MM.1S (cell line): ENCODE data around the gene CITED4.

Experiments used
- DNase-seq: peaks from one replicate; pipeline ENCODE4 v3.0.0-alpha.2; 2015
- H2AFZ ChIP-seq: fragments of 300-600 bp; sonication (generic); 2 replicates; pipeline ENCODE4 v1.6.0; 2016; ENCODE audit warnings: antibody characterized with exemption, low read length
- H3F3A ChIP-seq: fragments of 300-600 bp; sonication (generic); 2 replicates; pipeline ENCODE4 v1.6.1; 2016; ENCODE audit warnings: mild to moderate bottlenecking, antibody characterized with exemption, low read length, moderate library complexity, mixed read lengths; ENCODE audit not compliant: insufficient read depth
- H3K27ac ChIP-seq: fragments of 300-600 bp; sonication (generic); 2 replicates; pipeline ENCODE4 v1.5.1; 2016; ENCODE audit warnings: mild to moderate bottlenecking, low read length
- H3K27me3 ChIP-seq: fragments of 300-600 bp; sonication (generic); replicated peaks from 2 replicates; pipeline ENCODE4 v1.6.0; 2016; ENCODE audit warnings: low read length; ENCODE audit not compliant: insufficient read depth
- H3K36me3 ChIP-seq: fragments of 300-600 bp; sonication (generic); replicated peaks from 2 replicates; pipeline ENCODE4 v1.6.1; 2016; ENCODE audit warnings: mild to moderate bottlenecking, low read length, mixed read lengths; ENCODE audit not compliant: insufficient read depth
- H3K4me1 ChIP-seq: fragments of 300-600 bp; sonication (generic); 2 replicates; pipeline ENCODE4 v1.6.1; 2016; ENCODE audit warnings: low read length, mixed read lengths
- H3K4me2 ChIP-seq: fragments of 300-600 bp; sonication (generic); 2 replicates; pipeline ENCODE4 v1.6.0; 2016; ENCODE audit warnings: low read depth, low read length
- H3K4me3 ChIP-seq: fragments of 300-600 bp; sonication (generic); 2 replicates; pipeline ENCODE4 v1.5.1; 2016; ENCODE audit warnings: low read length, mixed read lengths
- H3K79me2 ChIP-seq: fragments of 300-600 bp; sonication (generic); 2 replicates; pipeline ENCODE4 v1.6.1; 2016; ENCODE audit warnings: mixed run types, low read length, mixed read lengths
- H3K9ac ChIP-seq: fragments of 300-600 bp; sonication (generic); 2 replicates; pipeline ENCODE4 v1.6.1; 2016; ENCODE audit warnings: low read length, mixed read lengths
- H3K9me2 ChIP-seq: fragments of 300-600 bp; sonication (generic); replicated peaks from 2 replicates; pipeline ENCODE4 v1.6.1; 2016; ENCODE audit warnings: mild to moderate bottlenecking, low read length, mixed read lengths; ENCODE audit not compliant: insufficient read depth
- H3K9me3 ChIP-seq: fragments of 300-600 bp; sonication (generic); replicated peaks from 2 replicates; pipeline ENCODE4 v1.6.1; 2016; ENCODE audit warnings: mild to moderate bottlenecking, low read length, mixed read lengths; ENCODE audit not compliant: insufficient read depth
- H4K20me1 ChIP-seq: fragments of 300-600 bp; sonication (generic); 2 replicates; pipeline ENCODE4 v1.6.1; 2016; ENCODE audit warnings: mild to moderate bottlenecking, low read length, moderate library complexity, mixed read lengths; ENCODE audit not compliant: insufficient read depth
- EZH2 ChIP-seq: fragments of 300-600 bp; sonication (generic); optimal IDR thresholded peaks from 2 replicates; pipeline ENCODE3; 2017; ENCODE audit warnings: low read depth, mild to moderate bottlenecking, antibody characterized with exemption, low read length, mixed read lengths
- EZH2phosphoT487 ChIP-seq: fragments of 300-600 bp; sonication (generic); IDR thresholded peaks from 2 replicates; pipeline ENCODE4 v1.6.1; 2018; ENCODE audit warnings: antibody characterized with exemption, low read length
- TF ChIP-seq, protein P1 (sequence below): fragments of 300-600 bp; sonication (generic); IDR thresholded peaks from 2 replicates; pipeline ENCODE4 v1.5.1; 2016; ENCODE audit warnings: antibody characterized with exemption, low read length, mixed read lengths

The CITED4 gene

DNA sequence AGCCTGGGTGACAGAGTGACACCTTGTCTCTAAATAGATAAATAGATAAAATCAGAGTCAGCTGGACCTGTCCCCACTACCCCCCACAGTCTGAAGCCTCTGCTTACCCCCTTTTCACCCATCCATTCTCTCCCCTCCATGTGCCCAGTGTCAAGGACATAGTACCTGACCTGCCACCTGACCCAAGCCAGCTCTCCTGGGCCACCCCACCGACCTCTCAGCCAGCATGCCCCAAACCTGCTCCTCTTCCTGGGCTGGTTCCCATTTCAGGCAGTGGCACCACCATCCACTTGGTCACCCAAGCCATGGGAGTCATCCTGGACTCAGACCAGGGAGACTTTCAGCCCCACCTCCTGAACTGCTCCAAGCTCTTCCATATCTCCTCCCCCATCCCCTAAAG, 28.2 kb downstream of the CITED4 start:
- H3K79me2 ChIP-seq = no peaks in the 10 kb centered on the region
- H3K36me3 ChIP-seq = no peaks in the 10 kb centered on the region
- no peaks in the 10 kb centered on the region for H3K9me2 ChIP-seq
- no peak for DNase-seq
- H2AFZ ChIP-seq = no peak overlapping the region
- H3K4me3 ChIP-seq = no peak overlapping the region
- H3K4me1 ChIP-seq = no peaks in the 10 kb centered on the region
- H3K27me3 ChIP-seq = no peaks in the 10 kb centered on the region
- no peaks in the 10 kb centered on the region for H3K9me3 ChIP-seq
- no peaks in the 10 kb centered on the region for H4K20me1 ChIP-seq
- H3K27ac ChIP-seq = no peak overlapping the region
- no peaks in the 10 kb centered on the region for H3F3A ChIP-seq
- no peak overlapping the region for H3K9ac ChIP-seq
- no peak for TF ChIP-seq EZH2
- no peak for TF ChIP-seq EZH2phosphoT487
- TF ChIP-seq, protein P1, sequence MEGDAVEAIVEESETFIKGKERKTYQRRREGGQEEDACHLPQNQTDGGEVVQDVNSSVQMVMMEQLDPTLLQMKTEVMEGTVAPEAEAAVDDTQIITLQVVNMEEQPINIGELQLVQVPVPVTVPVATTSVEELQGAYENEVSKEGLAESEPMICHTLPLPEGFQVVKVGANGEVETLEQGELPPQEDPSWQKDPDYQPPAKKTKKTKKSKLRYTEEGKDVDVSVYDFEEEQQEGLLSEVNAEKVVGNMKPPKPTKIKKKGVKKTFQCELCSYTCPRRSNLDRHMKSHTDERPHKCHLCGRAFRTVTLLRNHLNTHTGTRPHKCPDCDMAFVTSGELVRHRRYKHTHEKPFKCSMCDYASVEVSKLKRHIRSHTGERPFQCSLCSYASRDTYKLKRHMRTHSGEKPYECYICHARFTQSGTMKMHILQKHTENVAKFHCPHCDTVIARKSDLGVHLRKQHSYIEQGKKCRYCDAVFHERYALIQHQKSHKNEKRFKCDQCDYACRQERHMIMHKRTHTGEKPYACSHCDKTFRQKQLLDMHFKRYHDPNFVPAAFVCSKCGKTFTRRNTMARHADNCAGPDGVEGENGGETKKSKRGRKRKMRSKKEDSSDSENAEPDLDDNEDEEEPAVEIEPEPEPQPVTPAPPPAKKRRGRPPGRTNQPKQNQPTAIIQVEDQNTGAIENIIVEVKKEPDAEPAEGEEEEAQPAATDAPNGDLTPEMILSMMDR = no peak
- no peak overlapping the region for H3K4me2 ChIP-seq

DNA sequence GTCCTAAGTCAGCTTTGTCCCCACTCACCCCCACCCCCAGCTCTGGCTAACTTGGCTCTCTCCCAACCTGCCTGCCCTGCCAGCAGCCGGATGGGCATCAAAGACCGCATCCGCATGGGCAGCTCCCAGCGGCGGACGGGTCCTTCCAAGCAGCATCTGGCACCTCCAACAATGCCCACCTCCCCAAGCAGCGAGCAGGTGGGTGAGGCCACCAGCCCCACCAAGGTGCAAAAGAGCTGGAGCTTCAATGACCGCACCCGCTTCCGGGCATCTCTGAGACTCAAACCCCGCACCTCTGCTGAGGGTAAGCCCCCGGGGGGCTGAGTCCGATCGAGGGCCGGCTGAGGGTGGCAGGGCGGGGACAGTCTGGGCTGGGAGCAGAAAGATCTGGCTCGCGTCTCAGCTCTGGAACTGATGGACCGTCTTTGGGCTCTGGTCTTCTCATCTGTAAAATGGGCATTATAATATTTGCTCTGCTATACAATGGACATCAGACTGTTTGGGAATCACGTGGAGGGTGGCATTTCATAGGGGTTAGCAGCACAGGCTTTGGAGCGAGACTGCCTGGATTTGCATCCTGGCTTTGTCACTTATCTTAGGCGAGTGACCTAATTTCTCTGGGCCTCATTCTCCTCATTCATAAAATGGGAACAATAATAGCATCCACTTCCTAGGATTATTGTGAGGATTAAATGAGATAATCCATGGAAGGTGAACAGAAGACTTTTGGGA, 31.0 kb downstream of the CITED4 start:
- Histone ChIP-seq H3K79me2 (no peaks in the 10 kb centered on the region), H3K4me2 (no peak overlapping the region), H3K4me1 (no peaks in the 10 kb centered on the region), H3K9me2 (no peaks in the 10 kb centered on the region), H3K9me3 (no peaks in the 10 kb centered on the region), H3K9ac (no peak overlapping the region), H3K36me3 (no peaks in the 10 kb centered on the region), H3K27ac (no peak overlapping the region), H4K20me1 (no peaks in the 10 kb centered on the region), H3F3A (no peaks in the 10 kb centered on the region), H3K27me3 (0 out of 2 replicates have a peak, but pooled peaks cover 4% of the 10 kb centered on the region), H3K4me3 (no peak overlapping the region), H2AFZ (no peak overlapping the region)
- TF ChIP-seq EZH2phosphoT487 (no peak), EZH2 (no peak)
- TF ChIP-seq, protein P1 = no peak
- DNase-seq = no peak

DNA sequence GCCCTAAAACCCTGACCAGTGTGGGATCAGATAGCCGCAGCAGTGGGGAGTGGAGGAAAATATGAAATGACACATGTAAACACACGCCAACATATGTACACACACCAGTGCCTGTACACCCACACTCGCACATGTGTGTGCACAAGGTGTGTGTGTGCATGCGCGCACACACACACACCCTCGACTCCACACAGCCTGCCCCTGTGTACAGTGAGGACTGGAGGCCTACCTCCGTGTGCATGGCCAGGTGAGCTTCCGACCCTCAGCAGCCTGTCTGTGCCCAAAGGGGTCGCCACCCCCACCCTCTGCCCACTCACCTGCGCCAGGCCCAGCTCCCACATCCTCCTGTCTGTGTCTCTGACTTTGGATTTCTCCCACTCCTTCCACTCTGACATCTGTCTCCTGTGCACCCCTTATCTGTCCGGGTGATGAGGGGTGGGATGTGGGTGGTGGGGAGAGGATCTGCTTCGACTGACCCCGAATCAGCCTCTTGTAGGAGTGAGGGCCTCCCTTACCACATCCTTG, 31.7 kb downstream of the CITED4 start:
- Histone ChIP-seq H3K4me3 (no peak overlapping the region), H3K27me3 (0 out of 2 replicates have a peak, but pooled peaks cover 4% of the 10 kb centered on the region), H3K9me3 (no peaks in the 10 kb centered on the region), H3K9ac (no peak overlapping the region), H3F3A (no peaks in the 10 kb centered on the region), H2AFZ (no peak overlapping the region), H3K4me2 (no peak overlapping the region), H3K27ac (no peak overlapping the region), H4K20me1 (no peaks in the 10 kb centered on the region), H3K4me1 (no peaks in the 10 kb centered on the region), H3K9me2 (no peaks in the 10 kb centered on the region), H3K79me2 (no peaks in the 10 kb centered on the region), H3K36me3 (no peaks in the 10 kb centered on the region)
- no peak for DNase-seq
- TF ChIP-seq, protein P1 = no peak
- TF ChIP-seq EZH2 = no peak
- no peak for TF ChIP-seq EZH2phosphoT487
